Epidermal melanocyte (primary cell): ENCODE measurements around the gene EID2.

Source experiments
- DNase-seq: peaks from one replicate; pipeline ENCODE4 v3.0.0; 2011; ENCODE audit warnings: low spot score; ENCODE audit not compliant: insufficient read length

The EID2 gene

GRCh38 chr19:39539518-39540332 is at the start of gene EID2:
Gene EID2, minus strand, starts transcription at chr19:39540161. Its CDS starts 82 bp downstream, at chr19:39540079.
- DNase-seq: peak; percentile 97

- no peak for DNase-seq
Measured at GRCh38 chr19:39588066-39588465, 48.1 kb upstream of the EID2 start.

- DNase-seq: no peak
Measured at GRCh38 chr19:39587496-39587895, 47.5 kb upstream of the EID2 start.

GRCh38 chr19:39582891-39583625 is 43.1 kb upstream of the EID2 start:
- DNase-seq: no peak

GRCh38 chr19:39582442-39582841 is 42.5 kb upstream of the EID2 start:
- DNase-seq: no peak

DNA sequence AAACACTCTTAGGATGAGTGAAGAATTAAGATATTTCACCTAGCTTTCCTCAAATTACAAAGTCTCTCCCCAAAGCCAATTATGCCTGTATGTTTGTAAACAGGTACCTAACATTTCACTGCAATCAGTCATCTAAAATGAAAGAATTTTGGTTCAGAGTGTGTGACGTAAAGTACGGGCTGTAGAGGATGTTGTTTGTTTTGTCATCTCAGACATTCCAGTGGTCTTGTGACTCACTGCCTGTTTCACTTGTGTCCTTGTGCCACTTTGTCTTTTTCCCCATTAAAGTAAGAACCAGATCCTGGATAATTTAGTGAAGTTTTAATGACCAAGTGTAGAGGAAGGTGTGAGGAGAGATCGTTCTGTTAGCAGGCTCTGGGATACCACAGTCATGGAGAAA is 28.6 kb upstream of the EID2 start:
- no peak for DNase-seq

- DNase-seq: no peak
Measured at GRCh38 chr19:39566064-39566463, 26.1 kb upstream of the EID2 start.

DNA sequence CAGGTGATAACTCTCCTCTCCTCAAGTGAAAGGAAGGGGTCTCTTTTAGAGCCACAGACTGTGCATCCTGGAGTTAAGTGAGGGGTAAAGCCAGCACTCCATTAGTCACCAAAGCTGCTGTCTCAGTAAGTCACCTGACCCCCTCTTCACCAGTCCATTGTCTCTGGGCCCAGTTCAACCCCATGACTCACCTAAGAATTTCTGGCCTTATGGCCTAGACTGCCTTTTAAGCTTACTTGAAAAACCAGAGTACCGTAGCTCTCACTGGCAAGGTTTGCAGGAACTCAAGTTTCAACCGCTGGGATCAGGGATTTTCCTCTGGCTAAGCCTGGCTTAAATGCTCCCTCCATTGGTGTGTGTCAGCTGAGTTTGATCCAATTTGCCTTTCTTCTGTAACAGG is 23.4 kb upstream of the EID2 start:
- DNase-seq: no peak

DNA sequence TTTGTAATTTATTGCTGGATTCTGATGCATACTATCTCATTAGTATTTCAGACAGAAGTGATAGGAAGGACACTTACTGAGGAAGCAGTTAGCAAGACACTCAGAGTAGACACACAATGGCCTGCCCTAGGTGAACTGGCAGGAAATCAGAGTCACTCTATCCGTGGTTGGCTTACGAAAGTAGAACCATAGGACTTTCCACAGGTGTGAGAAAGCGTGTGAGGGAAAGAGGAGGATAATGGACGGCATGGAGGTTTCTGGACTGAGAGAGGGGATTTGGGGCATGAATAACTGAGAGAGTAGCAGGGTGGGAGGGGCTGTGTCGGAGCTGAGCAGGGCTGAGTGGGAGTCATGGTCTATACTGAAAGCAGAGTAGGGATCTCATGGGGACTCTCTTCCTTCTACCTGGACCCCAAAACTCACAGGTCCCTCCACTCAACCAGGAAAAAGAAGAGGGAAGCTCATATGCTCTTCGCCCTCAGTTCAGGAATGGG is 18.7 kb upstream of the EID2 start:
- DNase-seq: no peak

DNA sequence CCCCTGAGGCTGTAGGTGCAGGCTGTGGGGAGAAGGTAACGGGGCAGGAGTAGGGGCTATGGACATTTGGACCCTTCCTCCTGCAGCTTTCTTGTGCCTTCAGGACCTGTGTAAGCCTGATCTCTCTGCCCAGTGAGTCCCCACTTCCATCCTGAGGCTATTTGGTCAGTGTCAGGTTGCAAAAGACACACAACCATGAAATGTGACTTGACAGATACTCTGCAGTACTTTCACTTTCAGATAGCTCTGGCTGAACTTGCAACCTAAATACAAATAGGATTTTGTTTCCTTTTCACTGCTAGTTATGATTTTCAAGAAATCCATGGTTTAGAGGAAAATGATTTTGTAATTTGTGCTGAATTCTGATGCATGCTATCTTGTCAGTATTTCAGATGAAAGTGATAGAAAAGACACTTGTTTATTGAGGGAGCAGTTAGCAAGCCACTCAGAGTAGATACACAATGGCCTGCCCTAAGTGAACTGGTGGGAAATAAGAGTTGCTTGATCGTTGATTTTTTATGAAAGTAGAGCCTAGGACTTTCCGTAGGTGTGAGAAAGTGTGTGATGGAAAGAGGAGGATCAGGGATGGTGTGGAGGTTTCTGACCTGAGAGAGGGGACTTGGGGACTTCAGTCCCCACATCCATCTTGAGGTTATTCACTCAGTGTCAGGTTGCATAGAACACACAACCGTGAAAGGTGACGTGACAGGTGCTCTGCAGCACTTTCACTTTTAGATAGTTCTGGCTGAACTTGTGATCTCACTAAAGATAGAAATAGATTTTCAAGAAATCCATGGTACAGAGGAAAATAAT is 18.1 kb upstream of the EID2 start:
- DNase-seq: no peak

DNA sequence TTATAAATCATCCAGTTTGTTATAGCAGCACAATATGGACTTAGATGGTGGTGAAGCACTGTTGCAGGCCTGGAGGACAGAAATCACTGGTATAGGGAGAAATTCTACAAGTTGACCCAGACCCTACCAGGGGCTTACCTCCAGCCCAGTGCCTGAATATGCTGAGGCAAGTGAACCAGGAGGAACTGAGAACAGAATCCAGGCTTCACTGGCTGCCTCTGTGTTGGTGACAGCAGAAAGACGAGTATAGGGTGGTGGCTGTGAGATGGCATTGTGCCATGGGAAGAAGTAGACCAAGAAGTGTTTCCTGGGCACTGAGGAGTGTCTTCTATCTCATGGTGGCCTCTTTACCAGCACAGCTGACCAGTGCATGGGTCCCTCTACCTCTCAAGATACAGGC is 15.9 kb upstream of the EID2 start:
- DNase-seq: no peak

- DNase-seq: no peak
Measured at GRCh38 chr19:39554701-39555311, 14.8 kb upstream of the EID2 start.

DNA sequence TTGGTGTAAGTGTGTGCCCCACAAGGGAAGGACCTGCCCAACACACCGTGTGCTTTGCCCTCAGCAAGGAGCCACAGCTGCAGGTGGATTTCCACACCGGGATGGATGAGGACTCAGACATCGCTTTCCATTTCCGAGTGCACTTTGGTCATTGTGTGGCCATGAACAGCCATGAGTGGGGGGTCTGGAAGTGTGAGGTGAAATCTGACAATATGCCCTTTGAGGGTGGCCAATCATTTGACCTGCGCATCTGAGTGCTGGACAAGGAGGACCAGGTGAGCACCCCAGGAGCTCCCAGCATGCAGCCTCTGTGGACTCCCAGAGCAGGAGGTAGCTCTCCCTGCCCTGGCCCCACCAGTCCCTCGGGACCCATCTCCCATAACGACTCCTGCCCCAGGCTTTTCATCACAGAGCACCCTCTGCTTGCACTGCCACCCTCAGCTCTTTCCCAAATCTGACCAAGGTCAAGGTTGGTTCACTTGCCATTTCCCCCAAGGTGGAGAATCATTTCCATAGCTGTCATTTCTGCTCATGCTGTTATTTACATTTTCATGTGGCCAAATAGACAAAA is 13.2 kb upstream of the EID2 start:
- DNase-seq: no peak

GRCh38 chr19:39550197-39550596 is 10.2 kb upstream of the EID2 start:
- no peak for DNase-seq

- DNase-seq: no peak
Measured at GRCh38 chr19:39546599-39546998, 6.6 kb upstream of the EID2 start.

- no peak for DNase-seq
Measured at GRCh38 chr19:39544911-39545310, 5.0 kb upstream of the EID2 start.

DNA sequence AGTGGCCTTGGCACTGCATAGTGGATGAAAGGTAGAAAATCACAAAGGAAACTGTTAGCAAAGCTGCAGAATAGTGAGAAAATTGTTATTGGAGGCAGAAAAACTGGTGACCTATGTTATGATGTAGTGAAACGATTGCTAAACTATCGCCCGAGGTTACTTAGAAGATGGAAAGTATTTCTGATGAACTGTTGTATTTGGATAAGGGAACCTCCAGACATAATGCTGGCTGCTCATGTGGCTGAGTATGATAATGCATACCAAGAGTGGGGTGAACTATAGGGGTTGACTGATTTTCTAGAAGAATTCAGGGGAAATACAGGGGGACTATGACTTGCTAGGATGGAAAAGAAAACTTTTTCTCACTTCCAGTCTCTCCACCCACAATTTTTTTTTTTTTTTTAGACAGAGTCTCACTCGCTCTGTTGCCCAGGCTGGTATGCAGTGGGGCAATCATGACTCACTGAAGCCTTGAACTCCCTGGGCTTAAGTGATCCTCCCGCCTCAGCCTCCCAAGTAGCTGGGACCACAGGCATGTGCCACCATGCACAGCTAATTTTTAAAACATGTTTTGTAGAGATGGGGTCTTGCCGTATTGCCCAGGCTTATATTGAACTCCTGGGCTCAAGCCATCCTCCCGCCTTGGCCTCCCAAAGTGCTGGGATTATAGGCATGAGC is 4.4 kb upstream of the EID2 start:
- DNase-seq: no peak

GRCh38 chr19:39543477-39543857 is 3.5 kb upstream of the EID2 start:
- DNase-seq: no peak

DNA sequence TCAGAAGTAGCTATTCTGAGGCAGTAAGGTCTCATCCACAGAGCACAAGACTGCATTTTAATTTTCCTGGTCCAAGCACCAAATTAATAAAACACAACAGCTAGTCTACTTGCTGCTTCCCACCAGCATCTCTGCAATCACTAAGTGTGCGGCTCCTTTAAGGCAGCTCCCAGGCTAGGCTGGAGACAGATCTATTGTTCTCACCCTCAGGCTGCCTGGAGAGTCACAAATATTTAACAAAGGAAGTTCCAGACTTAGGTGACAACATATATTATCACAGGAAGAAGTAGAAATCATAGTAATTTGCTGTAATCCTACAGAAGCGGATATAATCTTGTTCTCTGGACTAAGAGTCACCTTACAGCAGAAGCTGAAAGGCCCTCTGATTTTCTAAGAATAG is 2.2 kb upstream of the EID2 start:
- DNase-seq: no peak

DNA sequence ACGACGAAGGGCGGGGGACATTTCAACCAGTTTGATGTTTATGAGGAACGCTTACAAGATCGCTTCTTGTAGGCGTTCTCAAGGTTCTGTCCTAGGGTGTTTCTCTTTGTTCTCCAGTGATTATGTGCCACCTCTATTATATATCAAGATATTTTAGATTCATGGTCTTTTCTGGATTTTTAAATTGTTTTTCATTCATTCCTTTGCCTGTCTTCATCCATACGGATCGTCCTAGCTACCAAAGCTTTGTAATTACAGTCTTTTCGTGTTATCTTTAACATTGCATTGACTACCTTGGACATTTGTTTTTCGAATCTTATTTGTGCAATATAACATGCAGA is 342 bp upstream of the EID2 start:
- DNase-seq: no peak

GRCh38 chr19:39539165-39539517 is 820 bp downstream of the EID2 start:
- no peak for DNase-seq
